SU-DHL-6 (cell line): ENCODE results near the gene CCDC141.

Experiments
- CTCF ChIP-seq: fragments of 200-600 bp; sonication (generic); IDR thresholded peaks from one replicate; pipeline ENCODE4 v1.5.1; 2017; ENCODE audit warnings: antibody characterized with exemption, mild to moderate bottlenecking, low read length, moderate library complexity; ENCODE audit not compliant: insufficient read depth, poor library complexity, severe bottlenecking
- EZH2phosphoT487 ChIP-seq: fragments of 200-600 bp; sonication (generic), shearing (Covaris generic); conservative IDR thresholded peaks from 2 replicates; pipeline ENCODE4 v1.6.1; 2018; ENCODE audit warnings: mild to moderate bottlenecking, antibody characterized with exemption, low read length, moderate library complexity, mixed read lengths

DNA sequence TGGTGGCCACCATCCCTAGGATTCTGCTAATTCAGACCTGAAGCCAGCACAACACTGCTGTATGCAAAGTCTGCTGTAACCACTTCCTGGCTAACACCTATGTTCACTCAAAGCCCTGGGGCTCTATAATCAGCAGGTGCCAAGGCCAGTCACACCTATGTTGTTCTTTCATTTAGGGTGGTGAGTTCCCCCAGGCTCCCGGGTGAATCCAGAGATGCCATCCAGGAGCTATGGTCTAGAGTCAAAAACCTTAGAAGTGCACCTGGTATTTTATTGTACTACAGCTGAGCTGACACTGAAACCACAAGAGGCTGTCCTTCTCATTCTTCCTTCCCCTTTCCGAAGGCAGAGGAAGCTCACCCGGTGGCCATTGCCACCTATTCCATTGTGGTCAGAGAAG lies 46.2 kb upstream of the CCDC141 start:
- TF ChIP-seq CTCF: no peak
- TF ChIP-seq EZH2phosphoT487: no peak
